Islet precursor cell (in vitro differentiated cells): ENCODE results near the gene ARHGEF12.
"Not testable (repeated sequence)": the region's sequence is repeated elsewhere in the genome, so short reads cannot be mapped to it uniquely, and the experiment has no call there.

Experiments
- DNase-seq: peaks from one replicate; pipeline ENCODE4 v3.0.0-alpha.2; 2018

The ARHGEF12 gene

GRCh38 chr11:120501976-120502755 lies 166.0 kb downstream of the ARHGEF12 start:
- no peak for DNase-seq

GRCh38 chr11:120503529-120503928 lies 167.3 kb downstream of the ARHGEF12 start:
- not testable (repeated sequence) for DNase-seq

- no peak for DNase-seq
Measured at GRCh38 chr11:120505801-120506425, 169.7 kb downstream of the ARHGEF12 start.

- DNase-seq, result no peak
Measured at GRCh38 chr11:120509346-120510053, 173.3 kb downstream of the ARHGEF12 start.

DNA sequence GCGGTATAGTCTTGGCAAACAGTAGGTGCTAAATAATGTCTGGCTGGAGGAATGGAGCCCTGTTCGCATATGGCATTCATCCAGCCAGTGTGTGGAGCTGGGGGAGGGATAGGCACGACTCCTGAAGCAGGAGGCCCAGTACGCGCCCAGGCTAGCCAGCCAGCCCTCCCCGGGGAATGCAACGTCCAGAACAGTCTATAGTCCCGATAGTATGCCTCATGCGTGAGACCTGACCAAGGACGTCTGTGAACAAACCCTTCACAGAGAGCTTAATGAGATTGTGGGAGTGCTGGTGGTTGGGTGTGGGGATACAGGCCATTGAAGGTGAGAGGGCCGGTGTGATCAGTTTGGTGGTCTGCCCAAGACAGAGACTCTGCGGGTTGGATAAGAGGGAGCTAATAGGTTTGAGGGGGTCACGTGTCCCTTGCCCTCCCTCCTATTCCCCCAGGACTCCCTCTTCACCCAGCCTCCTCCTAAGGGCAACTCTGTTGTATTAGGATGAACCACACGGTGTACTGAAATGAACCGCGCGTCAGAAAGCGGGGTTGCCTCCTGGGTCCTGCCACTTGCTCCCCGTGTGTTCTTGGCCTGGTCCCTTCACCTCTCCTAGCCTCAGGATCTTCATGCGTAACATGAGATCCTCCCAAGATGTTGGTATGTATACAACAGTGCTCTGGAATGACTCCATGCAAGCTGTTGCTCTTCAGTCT lies 174.3 kb downstream of the ARHGEF12 start:
- DNase-seq, result no peak

GRCh38 chr11:120511116-120511819 lies 175.1 kb downstream of the ARHGEF12 start, which contains the start of gene GRIK4:
Gene GRIK4, plus strand, starts transcription at chr11:120511748. Its CDS starts 148,571 bp downstream, at chr11:120660319.
- peak; percentile 85 for DNase-seq

- no peak for DNase-seq
Measured at GRCh38 chr11:120511820-120512738, 175.9 kb downstream of the ARHGEF12 start.

DNA sequence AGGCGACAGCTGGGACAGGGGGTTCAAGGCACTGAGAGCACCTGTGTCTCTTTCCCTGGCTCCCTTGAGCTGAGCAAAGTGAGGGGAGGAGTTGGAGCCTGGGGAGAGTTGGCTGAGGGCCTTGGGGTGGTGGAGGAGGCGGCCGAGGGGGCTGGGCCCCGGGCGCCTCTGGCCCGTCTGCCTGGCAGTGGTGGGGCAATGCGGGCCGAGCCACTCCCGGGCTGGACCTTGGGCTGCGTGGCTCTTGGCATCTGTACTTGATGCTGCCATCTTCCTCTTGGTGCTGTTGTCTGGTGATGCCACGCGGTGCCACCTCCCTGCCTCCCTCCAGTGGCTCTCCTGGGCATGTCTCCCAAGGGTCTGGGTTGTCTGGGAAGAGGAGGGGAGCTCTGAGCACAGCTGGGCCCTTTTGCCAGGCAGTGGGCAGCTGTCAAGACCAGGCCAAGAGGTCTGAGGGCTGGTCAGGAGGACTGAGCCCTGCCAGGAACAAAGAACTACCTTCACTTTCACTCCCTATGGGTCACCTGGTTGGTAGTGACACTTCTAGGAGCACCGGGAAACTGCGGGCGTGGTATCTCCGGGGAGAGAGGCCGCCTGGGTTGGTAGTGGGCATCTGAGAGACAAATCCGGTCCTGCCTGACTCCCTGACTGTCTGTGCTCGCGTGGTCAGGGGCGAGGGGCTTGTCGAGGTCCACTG lies 176.7 kb downstream of the ARHGEF12 start:
- no peak for DNase-seq

GRCh38 chr11:120513436-120514315 lies 177.5 kb downstream of the ARHGEF12 start:
- no peak for DNase-seq

DNA sequence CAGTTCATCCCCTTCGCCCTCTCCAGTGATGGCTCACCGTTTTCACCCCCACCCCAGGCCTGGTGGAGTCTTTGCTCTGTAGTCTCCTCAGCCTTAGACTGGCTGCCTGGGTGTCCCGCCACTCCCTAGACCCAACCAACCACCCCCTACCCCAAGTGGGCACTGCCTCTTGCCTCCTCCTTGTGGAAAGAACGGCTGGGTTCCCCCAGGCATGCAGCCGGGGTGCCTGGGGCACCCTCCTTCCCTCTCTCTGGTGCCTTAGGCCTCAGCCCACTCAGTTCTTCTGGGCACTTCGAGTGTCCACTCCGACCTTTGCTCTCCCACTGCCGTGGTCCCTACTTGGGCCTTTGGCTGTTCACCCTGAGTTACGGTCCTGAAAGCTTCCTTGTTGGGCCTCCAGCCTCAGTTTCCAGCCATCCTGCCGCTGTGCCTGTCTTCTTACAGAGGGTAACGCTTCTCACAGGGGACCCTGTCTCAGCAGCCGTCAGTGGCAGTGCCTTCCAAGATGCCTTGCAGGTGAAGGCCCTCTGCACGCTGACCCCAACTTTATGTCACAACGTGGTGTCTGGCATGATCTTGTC lies 178.4 kb downstream of the ARHGEF12 start:
- DNase-seq, result no peak

DNA sequence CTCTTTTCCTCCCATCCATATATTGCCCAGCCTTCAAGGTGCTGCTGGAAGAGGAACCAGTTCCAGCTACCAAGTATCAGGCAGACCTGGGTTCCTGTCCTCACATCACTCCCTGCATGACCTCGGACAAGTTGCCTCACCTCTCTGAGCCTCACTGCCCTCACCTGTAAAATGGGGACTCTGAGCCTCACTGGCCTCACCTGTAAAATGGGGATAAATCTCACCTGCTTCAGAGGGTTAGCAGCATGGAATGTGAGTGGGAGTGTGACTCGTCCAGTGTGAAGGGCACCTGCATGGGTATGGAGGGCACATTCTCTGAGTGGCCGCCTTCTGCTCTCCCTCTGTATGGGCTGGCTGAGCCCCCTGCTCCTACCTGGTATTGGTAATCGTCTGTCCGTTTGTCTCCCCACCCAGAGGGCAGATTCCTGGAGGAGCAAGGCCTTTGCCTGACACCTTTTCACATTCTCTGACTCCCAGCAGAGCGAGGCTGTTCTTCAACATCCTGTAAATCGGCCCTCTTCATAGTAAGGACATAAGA lies 179.0 kb downstream of the ARHGEF12 start:
- no peak for DNase-seq

DNA sequence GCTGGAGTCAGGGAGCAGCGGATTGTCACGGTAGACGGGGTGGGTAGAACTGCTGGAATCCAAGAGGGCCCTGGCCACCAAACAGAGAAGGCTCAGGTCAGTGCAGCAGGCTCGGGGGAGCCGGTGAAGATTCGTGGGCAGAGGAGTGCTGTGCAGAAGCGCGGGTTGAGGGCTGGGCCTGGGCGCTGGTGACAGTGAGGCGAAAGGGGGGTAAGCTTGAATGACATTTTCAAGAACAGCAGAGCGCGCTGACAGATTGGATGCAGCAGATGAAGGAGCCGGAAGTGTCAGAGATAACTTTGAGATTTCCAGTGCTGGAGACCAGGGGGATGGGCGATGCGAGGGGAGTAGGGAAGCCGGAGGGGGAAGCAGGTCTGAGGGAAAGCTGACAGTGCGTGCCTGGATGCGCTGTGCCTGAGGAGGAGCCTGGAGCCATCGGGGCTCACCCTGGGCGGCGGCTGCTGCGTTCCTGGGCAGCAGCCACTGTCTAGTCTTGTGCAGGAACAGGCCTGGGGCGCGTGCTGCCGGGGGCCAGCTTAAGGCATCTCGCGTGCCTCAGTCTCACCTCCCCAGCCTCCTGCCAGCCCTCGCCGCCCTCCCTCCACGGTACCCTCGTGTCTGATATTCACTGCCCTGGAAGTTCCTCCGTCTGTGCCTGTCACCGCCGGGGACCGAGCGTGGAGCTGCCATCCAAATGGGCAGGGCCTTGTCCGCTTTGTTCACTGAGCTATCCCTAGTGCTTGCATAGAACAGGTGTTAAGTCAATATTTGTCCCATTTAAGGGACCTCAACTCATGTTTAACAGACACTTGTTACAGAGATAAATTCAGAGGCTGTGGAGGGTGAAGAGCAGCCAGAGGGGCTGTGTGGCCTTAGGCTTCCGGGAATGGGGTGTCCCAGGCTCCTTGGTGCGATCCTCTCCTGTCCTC lies 180.5 kb downstream of the ARHGEF12 start:
- peak; percentile 70 for DNase-seq

GRCh38 chr11:120517390-120517761 lies 181.2 kb downstream of the ARHGEF12 start:
- peak; percentile 69 for DNase-seq

DNA sequence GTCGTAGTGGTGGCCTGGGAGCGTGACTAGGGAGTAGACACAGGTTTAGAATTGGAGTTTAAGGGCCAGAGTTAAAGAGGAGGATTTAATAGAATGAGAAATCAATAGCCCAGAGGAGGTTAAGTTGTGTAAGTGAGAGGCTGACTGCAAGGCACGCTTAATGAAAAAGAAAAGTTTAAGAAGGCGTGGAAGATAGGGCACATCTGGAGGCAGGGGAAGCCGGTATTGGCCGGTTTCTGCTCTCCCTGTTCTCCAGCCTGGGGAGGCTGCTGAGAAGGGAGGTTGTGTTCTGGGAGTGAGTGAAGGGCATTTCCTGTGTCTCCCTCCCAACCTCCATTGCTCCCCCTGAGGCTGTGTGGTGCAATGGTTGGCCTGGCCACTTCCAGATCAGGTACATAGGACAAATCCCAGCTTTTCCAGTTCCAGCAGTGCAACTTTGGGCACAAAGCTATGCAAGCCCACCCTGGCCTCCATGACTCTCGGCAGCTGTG lies 181.6 kb downstream of the ARHGEF12 start:
- DNase-seq, result no peak

DNA sequence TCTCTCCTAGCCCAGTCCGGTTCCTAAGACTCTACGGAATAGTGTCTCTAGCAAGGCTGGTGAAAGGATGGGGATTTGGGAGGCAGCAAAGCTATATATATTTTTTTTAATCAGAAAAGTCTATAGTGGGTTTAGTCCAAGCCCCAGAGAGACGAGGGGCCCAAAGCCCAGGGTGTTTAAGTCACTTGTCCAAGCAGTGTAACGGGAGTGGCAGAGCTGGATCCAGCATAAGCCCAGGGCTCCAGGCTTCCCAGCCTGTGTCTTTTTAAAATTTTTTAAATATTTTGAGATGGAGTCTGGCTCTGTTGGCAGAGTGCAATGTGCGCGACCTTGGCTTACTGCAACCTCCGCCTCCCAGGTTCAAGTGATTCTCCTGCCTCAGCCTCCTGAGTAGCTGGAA lies 182.1 kb downstream of the ARHGEF12 start:
- no peak for DNase-seq

- DNase-seq, result no peak
Measured at GRCh38 chr11:120519474-120519873, 183.3 kb downstream of the ARHGEF12 start.

DNA sequence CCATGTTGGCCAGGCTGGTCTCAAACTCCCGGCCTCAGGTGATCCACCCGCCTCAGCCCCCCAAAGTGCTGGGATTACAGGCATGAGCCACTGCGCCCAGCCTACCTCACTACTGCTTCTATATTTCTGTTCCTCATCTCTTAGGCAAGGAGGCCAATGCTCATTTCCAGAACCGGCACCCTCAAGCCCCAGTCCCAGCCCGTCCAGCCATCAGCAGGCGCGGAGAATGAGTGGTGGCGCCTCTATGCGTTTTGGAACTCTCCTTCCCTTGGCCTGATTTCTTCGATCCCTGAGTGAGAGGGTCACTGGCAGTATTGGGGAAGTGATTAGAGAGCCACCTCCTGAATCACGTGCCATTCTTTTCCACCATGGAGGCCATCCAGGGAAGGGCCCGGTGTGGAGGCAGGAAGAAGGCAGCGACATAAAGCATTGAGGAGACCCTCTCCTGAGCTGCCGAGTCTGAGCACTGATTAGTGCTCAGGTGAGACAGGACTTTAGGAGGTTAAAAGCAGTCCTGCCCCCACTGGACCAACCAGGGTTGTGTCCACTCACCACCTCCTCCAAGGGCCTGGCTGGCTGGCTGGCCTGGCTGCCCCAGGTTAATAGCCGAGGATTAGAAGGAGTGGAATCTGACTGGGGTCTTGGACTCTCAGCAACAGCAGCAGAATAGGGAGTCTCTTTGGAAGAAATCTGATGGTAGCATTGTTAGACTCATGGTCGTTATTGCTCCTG lies 184.0 kb downstream of the ARHGEF12 start:
- DNase-seq, result no peak
